Kidney capillary endothelial cell (primary cell): Measurements from ENCODE around the gene PRPF38A.

Source experiments
- DNase-seq: peaks from one replicate; pipeline ENCODE4 v3.0.0-alpha.2; 2018; ENCODE audit warnings: low spot score

Gene PRPF38A

DNA sequence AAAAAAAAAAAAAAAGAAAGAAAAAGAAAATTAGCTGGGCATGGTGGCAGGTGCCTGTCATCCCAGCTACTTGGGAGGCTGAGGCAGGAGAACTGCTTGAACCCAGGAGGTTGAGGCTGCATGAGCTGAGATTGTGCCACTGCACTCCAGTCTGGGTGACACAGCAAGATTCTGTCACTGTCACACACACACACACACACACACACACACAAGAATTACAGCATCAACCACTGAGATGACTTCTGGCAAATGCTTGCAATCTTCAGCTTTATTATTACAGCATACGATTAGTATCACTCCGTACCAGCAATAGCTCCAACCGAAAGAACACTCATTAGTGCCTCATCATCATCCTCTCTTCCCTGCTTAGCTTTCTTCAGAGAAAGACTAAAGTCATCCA, 4.8 kb upstream of the PRPF38A start:
- no peak for DNase-seq

DNA sequence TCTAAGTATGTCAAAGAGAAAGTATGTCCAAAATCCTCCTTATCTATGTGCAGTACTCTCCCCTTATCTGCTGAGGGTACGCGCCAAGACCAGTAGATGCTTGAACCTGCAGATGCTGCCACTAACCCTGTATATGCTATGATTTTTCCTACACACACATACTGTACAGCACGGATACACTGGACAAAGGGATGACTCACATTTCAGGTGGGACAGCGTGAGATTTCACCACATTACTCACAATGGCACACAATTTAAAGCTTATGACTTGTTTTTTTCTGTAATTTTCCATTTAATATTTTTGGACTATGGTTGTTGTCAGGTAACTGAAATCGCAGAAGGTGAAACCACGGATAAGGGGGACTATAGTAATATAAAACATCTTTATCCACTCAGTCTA, 4.3 kb upstream of the PRPF38A start:
- no peak for DNase-seq

DNA sequence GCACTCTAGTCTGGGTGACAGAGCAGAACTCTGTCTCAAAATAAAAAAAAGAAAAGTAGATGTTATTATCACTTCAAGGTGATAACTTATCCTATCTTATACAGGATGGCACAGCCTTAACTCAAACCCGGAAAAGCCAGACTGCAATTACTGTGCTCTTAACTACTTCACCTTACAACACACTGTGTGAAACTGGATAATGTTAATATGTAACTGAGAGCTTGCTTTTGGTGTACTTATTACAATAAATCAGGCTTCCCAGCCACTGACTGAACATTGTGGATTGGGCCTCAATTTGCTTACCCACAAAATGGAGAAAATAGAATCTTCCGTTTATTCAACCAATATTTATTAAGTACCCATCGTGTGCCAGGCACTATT, 1.6 kb upstream of the PRPF38A start:
- no peak for DNase-seq

DNA sequence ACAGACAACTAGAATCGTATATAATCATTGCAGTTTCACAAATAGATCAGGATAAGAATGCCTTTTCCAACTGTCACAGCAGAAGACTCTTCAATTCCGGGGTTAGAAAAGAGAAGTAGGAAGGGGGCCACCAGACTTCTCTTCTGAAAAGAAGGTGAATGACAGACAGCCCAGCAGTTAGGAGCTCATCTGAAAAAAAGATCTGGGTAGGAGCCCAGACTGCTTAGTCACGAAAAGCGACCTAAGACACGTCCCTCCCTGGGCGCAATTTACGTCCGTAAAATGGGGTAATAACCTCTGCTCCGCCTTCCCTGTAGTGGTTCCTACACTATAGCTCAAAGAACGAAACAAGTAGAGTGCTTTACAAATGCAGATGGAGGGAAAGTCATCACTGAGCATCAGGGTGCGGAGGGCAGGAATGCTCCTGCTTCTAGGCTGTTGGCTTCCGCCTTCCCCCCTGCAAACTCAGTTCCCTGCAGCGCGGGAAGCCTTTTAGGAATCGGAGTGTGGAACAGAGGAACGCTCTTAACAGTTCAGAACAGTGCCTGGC, 761 bp upstream of the PRPF38A start:
- peak; percentile 56 for DNase-seq

DNA sequence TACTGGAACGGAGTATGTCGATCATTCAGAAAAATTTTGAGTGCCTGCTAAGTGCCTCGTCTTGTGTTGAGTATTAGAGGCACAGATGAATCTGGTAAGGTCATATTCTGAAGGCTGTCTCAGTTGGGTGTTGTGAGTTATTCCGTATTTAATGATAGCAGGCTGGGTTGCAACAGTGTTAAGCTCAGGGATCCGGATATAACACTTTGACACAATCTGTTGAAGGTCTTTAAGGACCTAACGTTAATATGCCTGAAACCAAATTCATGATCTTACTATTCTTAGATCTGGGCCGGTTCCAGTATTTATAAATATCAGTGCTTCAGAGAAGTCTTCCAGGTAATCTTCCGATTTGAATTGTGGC, 555 bp downstream of the PRPF38A start:
- no peak for DNase-seq

DNA sequence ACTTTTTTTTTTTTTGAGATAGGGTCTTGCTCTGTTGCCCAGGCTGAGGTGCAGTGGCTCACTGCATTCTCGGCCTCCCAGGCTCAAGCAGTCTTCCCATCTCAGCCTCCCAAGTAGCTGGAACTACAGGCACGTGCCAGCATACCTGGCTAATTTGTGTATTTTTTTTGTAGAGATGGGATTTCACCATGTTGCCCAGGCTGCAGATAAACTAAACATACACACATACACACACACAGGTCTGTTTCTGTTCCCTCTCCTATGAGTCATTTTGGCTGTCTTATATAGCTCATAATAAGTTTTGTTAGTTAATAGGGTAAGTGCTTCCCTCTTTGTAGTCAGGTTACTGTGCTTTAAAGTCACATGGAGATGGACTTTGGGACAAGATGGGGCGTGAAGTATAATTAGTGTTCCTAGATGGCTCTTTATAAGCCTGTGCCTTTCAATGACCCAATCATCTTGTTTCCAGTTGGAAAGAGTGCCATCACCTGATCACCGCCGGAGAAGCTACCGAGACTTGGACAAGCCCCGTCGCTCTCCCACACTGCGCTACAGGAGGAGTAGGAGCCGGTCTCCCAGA, 9.1 kb downstream of the PRPF38A start:
- DNase-seq: no peak

DNA sequence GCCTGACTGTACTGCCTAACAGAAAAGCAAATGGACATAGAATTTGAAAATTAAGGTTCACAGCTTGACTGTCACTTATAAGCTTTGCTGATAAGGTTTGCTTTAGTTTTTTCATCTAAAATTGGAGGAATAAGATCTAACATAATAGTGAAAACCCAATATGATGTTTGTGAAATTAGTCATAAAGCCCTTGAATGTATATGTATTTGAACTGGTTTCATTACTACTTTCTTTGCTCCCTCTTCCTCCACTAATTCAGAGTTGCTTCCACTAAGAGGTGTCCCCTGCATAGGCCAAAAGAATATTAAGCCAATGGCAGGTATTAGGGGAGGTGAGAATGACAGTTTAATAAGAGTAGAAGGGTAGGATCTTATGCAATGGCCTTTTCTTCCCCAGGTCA, 10.5 kb downstream of the PRPF38A start:
- DNase-seq: no peak

DNA sequence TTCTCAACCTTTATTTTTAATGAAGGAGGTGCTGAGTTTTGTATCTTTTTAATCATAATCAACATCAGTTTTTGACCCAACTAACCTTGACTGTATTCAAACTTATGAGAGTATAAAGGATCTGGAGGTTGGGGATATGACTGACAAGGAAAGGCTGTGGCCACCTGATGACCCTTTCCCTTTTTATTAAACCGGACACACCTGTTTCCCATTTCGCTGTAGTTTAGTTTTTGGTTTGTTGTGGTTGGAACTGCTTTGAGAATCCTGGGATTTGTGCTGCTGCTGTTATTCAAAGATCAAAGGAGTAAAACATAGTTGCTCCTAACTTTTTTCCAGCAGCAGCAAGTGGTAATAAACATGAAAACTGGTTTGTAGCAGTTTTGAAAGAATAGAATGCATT, 12.4 kb downstream of the PRPF38A start:
- no peak for DNase-seq

DNA sequence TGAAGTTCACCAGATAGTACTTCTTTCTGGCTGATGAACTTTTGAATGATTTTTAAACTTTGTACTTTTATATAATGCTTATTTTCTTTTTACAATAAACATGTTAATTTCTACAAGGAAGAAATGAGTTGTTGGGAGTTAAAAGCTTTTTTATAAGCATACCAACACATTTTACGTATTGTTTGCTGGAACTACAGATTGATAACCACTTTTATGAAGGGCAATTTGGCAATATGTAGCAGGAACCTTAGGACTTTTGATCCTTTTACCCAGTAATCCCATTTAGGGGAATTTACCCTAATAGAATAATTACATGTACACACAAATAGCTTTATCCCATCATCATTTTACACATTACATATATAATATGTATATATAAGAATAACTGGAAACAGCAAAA, 16.3 kb downstream of the PRPF38A start:
- DNase-seq: no peak

DNA sequence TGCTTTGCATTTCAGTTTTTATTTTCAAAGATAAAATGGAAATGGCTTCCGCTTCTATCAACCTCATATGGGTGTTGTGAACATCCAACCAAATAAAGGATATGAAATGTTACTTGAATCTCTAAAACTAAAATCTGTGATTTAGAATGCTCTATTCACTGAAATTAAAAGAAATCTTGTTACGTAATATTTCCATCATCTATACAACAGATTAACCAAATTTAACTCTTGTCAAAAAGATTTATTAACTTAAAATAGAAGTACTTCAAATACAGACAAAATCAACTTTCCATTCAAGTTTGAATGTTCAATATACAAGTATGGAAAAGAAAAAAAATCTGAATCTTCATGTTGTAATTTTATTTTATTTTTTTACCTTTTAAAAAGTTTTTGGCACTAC, 18.7 kb downstream of the PRPF38A start:
- DNase-seq: no peak

DNA sequence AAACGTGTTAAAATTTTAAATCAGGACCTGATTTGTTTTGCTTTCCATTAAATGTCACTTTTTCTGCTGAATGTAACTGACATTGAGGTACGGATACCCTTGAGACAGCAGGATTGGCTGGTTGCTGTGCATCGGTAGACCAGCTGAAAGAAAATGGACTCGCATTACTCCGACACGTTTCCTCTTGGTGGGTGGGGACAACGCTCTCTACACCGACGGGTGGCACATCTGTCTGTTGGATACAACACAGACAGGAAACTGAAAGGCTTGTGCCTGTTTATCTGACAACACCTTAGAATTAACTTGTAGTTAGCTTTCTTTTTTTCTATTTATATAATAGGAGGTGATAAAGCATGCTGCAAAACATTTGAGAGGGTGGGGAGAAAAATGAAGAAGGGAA, 19.4 kb downstream of the PRPF38A start:
- DNase-seq: peak; percentile 16

DNA sequence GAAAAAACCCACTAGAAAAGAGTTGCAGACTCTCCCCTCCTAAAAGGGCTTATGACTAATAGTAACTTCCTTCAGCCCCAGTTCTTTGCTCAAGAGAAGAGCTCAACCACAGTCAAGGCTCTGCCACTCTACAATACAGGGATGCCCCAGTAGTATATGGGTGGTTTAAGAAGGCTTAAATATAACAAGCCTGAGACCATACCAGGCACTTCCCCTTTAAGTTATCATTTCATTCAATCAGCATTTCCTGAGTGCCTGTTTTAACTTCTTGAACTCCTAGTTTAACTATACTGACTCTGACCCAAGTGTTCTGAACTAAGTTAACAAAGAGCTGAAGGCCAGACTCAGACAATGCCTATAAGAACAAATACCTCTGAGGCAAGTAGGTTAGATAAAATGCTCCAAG, 19.8 kb downstream of the PRPF38A start:
- DNase-seq: no peak

DNA sequence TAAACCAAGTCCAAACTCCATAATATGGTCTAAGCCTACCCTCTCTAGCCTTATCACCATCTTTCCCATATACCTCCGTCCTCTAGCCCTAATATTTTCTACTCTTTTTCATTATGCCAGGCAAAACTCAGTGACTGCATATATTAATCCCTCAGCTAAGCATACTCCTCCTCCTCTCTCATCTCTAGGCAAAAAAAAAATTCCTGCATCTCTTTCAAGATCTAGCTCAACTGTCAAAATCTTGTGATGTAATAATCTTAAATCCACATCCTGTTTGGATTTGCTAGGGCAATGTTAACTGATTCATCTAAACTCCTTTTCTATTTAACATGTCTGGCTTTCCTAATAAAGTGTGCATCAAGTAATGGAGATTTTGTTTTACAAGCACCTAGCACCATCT, 20.4 kb downstream of the PRPF38A start:
- no peak for DNase-seq

DNA sequence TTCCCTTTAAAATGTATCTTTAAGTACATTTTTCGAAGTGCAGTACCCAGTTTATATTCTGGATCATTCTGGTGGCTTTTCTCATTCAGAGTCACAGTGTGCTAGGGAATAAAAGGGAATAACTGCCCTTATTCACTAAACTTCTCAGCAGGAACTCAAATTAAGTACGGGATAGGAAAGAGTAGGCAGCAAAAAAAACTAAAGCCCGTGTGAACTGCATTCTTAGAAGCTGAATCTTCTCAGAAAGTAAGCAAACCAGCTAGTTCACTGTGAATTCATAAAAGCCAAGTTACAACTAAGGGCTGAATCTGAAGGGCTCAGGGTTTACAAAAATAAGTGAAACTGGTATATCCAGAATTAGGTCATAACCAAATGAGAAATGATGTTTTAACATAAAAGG, 22.0 kb downstream of the PRPF38A start:
- no peak for DNase-seq

DNA sequence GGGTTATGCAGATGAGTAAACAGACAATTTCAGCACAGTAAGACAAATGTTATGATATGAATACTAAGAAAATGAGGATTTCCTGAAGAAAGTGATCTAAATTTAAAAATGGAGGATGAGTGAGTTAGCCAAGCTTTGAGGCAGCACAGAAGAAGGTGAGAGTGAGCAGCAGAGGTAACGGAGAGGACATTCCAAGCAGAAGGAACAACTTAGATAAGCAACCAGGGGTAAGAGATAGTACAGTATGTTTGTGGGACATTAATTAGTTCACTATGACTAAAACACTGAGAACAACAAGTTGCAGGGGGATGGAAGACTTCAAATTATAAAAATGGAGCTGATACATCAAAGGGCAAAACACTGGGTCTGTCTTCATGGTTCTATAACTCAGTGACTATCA, 22.8 kb downstream of the PRPF38A start:
- no peak for DNase-seq

DNA sequence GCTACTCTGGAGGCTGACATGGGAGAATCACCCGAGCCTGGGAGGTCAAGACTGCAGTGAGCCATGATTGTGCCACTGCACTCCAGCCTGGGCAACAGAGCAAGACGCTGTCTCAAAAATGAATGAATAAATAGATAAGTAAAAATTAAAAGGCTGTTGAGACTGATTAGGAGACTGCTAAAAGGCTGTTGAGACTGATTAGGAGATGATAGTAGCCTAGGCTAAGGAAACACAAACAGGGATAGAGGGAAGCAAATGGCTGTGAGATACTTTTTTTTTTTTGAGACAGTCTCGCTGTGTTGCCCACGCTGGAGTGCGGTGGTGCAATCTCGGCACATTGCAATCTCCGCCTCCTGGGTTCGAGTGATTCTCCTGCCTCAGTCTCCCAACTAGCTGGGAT, 28.4 kb downstream of the PRPF38A start:
- no peak for DNase-seq

DNA sequence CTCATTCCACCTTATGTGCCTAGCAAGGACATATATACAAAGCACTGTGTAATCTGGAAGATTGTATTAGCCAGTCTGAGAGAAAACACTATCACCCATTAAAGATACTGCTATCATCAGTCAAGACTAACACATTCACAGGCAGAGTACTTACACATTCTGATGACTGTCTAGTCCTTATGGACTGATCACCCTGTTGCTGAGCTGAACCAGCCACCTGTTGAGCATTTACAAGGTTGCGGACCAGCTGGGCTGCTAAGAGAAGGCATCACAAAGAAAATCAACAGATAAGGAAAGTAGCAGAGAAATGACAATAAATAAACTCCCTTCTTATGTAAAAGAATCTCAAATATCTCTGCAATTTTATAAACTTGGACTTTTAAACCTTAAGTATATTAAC, 30.8 kb downstream of the PRPF38A start:
- DNase-seq: no peak

DNA sequence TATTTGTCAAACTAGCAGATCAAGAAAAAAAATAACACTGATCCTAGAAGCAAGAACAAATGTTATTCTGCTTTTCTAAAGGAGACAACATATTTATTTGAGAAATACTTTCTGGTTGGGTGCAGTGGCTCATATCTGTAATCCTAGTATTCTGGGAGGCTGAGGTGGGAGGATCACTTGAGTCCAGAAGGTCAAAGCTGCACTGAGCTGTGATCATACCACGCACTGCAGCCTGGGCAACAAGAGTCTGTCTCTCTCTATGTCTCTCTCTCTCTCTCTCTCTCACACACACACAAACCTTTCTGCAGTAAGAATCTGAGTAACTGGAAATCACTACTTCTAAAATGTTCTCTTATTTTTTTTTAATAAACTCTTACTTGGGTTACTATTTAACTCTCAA, 31.2 kb downstream of the PRPF38A start:
- no peak for DNase-seq

DNA sequence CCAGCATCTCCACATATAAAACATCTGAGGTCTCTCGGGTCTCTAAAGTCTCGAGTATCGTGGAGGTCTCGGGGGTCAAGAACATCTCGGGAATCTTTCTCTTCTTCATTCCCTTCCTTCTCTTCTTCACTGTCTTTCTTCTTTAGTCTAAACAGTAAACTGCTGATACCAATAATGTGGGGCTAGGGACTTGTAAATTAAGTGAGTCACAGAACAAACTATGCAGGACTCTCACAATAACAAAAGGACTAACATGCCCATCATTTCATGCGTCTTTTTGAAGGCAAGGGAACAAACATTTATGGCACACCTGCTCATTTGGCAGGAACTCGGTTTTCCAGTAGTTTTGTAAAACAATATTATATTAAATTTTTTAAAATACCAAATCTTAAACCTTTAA, 32.4 kb downstream of the PRPF38A start:
- DNase-seq: no peak

DNA sequence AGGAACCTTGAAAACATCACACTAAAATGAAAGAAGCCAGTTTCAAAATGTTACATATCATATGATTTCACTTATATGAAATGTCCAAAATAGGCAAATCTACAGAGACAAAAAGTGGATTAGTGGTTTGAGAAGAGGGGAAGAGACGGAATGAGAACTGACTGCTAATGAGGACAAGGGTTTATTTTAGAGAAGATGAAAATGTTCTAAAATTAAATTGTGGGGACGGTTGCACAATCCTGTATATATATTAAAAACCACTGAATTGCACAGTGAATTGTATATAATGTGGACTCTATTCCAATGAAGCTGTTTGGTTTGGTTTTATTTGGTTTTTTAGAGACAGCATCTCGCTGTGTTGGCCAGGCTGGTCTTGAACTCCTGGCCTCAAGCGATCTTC, 35.6 kb downstream of the PRPF38A start:
- no peak for DNase-seq

DNA sequence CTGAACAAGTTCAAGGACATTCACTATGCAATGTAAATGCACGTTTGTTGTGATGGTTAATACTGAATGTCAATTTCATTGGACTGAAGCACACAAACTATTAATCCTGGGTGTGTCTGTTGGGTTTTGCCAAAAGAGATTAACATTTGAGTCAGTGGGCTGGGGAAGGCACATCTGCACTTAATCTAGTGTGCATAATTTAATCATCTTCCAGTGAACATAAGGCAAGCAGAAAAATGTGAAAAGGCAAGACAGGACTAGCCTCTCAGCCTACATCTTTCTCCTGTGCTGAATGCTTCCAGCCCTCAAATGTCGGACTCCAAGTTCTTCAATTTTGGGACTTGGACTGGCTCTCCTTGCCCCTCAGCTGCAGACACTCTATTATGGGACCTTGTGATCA, 40.1 kb downstream of the PRPF38A start:
- no peak for DNase-seq

DNA sequence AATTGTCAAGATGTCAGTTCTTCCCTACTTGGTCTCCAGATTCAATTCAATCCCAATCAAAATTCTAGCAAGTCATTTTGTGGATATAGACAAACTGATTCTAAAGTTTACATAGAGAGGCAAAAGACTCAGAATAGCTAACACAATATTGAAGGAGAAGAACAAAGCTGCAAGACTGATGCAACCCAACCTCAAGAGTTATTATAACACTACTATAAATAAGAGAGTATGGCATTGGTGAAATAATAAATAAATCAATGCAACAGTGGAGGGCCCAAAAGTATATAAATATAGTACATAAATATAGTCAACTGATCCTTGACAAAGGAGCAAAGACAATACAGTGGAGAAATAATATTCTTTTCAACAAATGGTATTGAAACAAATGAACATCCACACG, 49.7 kb downstream of the PRPF38A start:
- DNase-seq: no peak

DNA sequence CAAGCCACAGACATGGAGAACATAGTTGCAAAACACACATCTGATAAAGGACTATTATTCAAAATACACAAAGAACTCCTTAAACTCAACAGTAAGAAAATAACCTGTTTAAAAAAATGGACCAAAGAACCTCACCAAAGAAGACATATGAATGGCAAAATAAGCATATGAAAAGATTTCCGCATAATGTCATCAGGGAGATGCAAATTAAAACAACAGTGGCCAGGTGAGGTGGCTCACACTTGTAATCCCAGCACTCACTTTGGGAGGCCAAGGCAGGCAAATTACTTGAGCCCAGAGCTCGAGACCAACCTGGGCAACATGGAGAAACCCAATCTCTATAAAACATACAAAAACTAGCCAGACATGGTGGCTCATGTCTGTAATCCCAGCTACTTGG, 50.4 kb downstream of the PRPF38A start:
- DNase-seq: no peak

DNA sequence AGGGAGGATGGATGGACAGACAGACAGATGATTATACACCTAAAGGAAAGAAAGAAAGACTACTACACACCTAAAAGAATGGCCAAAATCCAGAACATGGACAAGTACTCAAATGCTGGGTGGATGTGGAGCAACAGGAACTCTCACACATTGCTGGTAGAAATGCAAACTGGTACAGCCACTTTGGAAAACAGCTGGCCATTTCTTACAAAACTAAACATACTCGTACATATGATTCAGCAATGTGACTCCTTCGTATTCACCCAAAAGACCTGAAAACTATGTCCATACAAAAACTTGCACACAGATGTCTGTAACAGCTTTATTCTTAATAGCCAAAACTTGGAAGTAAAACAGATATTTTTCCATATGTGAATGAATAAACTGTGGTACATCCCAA, 51.3 kb downstream of the PRPF38A start:
- DNase-seq: no peak

DNA sequence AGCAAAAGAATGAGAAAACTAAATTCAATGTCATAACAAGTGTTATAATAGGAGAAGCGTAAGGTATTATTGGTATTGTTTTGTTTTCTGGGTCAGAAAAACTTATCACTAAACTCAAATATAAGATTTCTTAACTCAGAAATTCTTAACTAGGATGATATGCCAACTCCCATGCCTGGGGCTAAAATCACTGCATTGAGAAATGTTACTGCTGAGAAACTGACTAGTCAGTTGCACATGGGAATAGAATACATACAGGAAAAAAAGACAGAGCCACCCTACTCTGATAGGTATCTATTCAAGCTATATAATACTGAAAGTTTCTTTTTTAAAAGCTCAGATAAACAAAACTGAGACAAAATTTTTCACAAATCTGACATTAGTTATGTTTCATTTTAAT, 56.3 kb downstream of the PRPF38A start:
- no peak for DNase-seq
